HCT116 (cell line): Measurements from ENCODE around the gene NR1H4. TPM values are rescaled to one million over a fixed set of nuclear protein-coding genes. Genes with fewer than 3 reads are reported as not detected.

ENCODE experiments used
- ATAC-seq: fragments of 200-7000 bp; cut with Tn5 transposase; 2 replicates; pipeline ENCODE4 v1.9.1; 2020; ENCODE audit warnings: mild to moderate bottlenecking, moderate library complexity
- BruUV-seq: library from RNA; stranded (reverse); fragments of 400-500 nt; replicated peaks from 2 replicates; lab custom pipeline; 2021; lab: Mats Ljungman, UMichigan
- CTCF ChIA-PET: fragments of 300-600 bp; sonication (Branson Sonifier 250); formaldehyde crosslinking; loops from one replicate; lab custom pipeline; 2021; ENCODE audit warnings: antibody characterized with exemption; lab: Charles Lee
- POLR2A ChIA-PET: fragments of 300-600, 350-600 bp; sonication (Branson Sonifier 250); formaldehyde crosslinking; loops from one replicate; lab custom pipeline; 2021; ENCODE audit warnings: antibody characterized with exemption; lab: Charles Lee
- RAD21 ChIA-PET, 2 experiments: fragments of 300-600 bp; sonication (Branson Sonifier 250); formaldehyde crosslinking; loops; one replicate each; lab custom pipeline; 2023; ENCODE audit warnings: low total read pairs in 2 of 2; ENCODE audit not compliant: uncharacterized antibody in 2 of 2, unreplicated experiment in 2 of 2, low non-redundant PET in 1 of 2; lab: Charles Lee
- DNase-seq: peaks from one replicate; pipeline ENCODE4 v3.0.0-alpha.2; 2010; ENCODE audit warnings: low read depth, low spot score
- H2AFZ ChIP-seq: fragments of 200-600 bp; shearing (Covaris generic), sonication (generic); 2 replicates; pipeline ENCODE4 v1.6.1; 2017; ENCODE audit warnings: low read depth, mixed run types, mixed read lengths, antibody characterized with exemption, low read length; ENCODE audit not compliant: poor library complexity, severe bottlenecking
- H3K27ac ChIP-seq: 2 replicates; pipeline ENCODE4 v1.5.1; 2012; ENCODE audit warnings: low read depth, low read length
- H3K27me3 ChIP-seq: fragments of 200-600 bp; sonication (generic); 2 replicates; pipeline ENCODE4 v1.6.1; 2016; ENCODE audit warnings: mixed run types, low read length, mixed read lengths; ENCODE audit not compliant: insufficient read depth
- H3K36me3 ChIP-seq, 2 experiments: fragments of 200-500 bp in 1 of 2; fragments of 200-600 bp in 1 of 2; sonication (Bioruptor generic) in 1 of 2; sonication (generic) in 1 of 2; 2 replicates each; pipeline versions ENCODE4 v1.5.1 to v1.6.1; 2014 to 2016; ENCODE audit warnings: low read length in 2 of 2, inconsistent platforms in 1 of 2, mixed read lengths in 1 of 2, mixed run types in 1 of 2; ENCODE audit not compliant: insufficient read depth in 2 of 2, control insufficient read depth in 1 of 2
- H3K4me1 ChIP-seq, 2 experiments: fragments of 200-600 bp in 1 of 2; sonication (generic) in 1 of 2; 2 replicates each; pipeline versions ENCODE4 v1.5.1 to v1.6.1; 2012 to 2017; ENCODE audit warnings: low read length in 2 of 2, inconsistent platforms in 1 of 2, mild to moderate bottlenecking in 1 of 2, mixed read lengths in 1 of 2, mixed run types in 1 of 2, moderate library complexity in 1 of 2; ENCODE audit not compliant: insufficient read depth in 2 of 2, control insufficient read depth in 1 of 2
- H3K4me2 ChIP-seq: fragments of 200-600 bp; sonication (generic); 2 replicates; pipeline ENCODE4 v1.6.1; 2017; ENCODE audit warnings: mixed run types, low read length, mixed read lengths
- H3K4me3 ChIP-seq, 2 experiments: fragments of 200-600 bp in 1 of 2; sonication (generic) in 1 of 2; replicated peaks in 1 of 2; 2 replicates each; pipeline ENCODE4 v1.5.1; 2011 to 2016; ENCODE audit warnings: low read length in 2 of 2, control low read depth in 1 of 2, low read depth in 1 of 2, mild to moderate bottlenecking in 1 of 2, mixed read lengths in 1 of 2, mixed run types in 1 of 2
- H3K79me2 ChIP-seq: fragments of 200-600 bp; sonication (generic); 2 replicates; pipeline ENCODE4 v1.6.1; 2017; ENCODE audit warnings: mild to moderate bottlenecking, mixed run types, low read length, moderate library complexity, mixed read lengths; ENCODE audit not compliant: insufficient read depth
- H3K9ac ChIP-seq: fragments of 200-600 bp; sonication (generic); 2 replicates; pipeline ENCODE4 v1.6.1; 2016; ENCODE audit warnings: low read length, mixed read lengths
- H3K9me2 ChIP-seq: fragments of 200-600 bp; sonication (generic), shearing (Covaris generic); 2 replicates; pipeline ENCODE4 v1.6.1; 2017; ENCODE audit warnings: mixed run types, mild to moderate bottlenecking, moderate library complexity; ENCODE audit not compliant: insufficient read depth
- H3K9me3 ChIP-seq, 2 experiments: fragments of 200-500 bp in 1 of 2; fragments of 200-600 bp in 1 of 2; sonication (Bioruptor generic) in 1 of 2; sonication (generic) in 1 of 2; 2 replicates each; pipeline ENCODE4 v1.6.1; 2014 to 2017; ENCODE audit warnings: low read length in 2 of 2, mixed read lengths in 2 of 2, inconsistent platforms in 1 of 2, low read depth in 1 of 2, mild to moderate bottlenecking in 1 of 2, mixed run types in 1 of 2, moderate library complexity in 1 of 2; ENCODE audit not compliant: control insufficient read depth in 1 of 2, insufficient read depth in 1 of 2
- H4K20me1 ChIP-seq: fragments of 200-600 bp; sonication (generic), shearing (Covaris generic); 2 replicates; pipeline ENCODE4 v1.6.1; 2017; ENCODE audit warnings: mixed run types, mild to moderate bottlenecking, moderate library complexity; ENCODE audit not compliant: insufficient read depth
- CBX3 ChIP-seq: IDR thresholded peaks from 2 replicates; pipeline ENCODE4 v1.6.1; 2012; ENCODE audit warnings: low read depth
- CEBPB ChIP-seq: IDR thresholded peaks from 2 replicates; pipeline ENCODE4 v1.6.1; 2012; ENCODE audit warnings: low read depth
- CTCF ChIP-seq, 3 experiments: fragments of 200-600 bp in 1 of 3; sonication (generic) in 1 of 3; IDR thresholded peaks in 2 of 3; conservative IDR thresholded peaks in 1 of 3; 2 replicates each; pipeline ENCODE4 v1.5.1; 2012 to 2017; ENCODE audit warnings: low read depth in 2 of 3, low read length in 2 of 3, antibody characterized with exemption in 1 of 3, borderline replicate concordance in 1 of 3, control low read depth in 1 of 3, mild to moderate bottlenecking in 1 of 3, mixed read lengths in 1 of 3, mixed run types in 1 of 3, moderate library complexity in 1 of 3; ENCODE audit not compliant: insufficient read depth in 1 of 3
- ELF1 ChIP-seq: IDR thresholded peaks from 2 replicates; pipeline ENCODE4 v1.6.1; 2012; ENCODE audit warnings: low read depth, borderline replicate concordance
- EZH2 ChIP-seq: fragments of 200-600 bp; sonication (generic); IDR thresholded peaks from 2 replicates; pipeline ENCODE4 v1.6.1; 2017; ENCODE audit warnings: antibody characterized with exemption, mixed run types
- EZH2phosphoT487 ChIP-seq: fragments of 200-600 bp; IDR thresholded peaks from 2 replicates; pipeline ENCODE4 v1.6.1; 2018; ENCODE audit warnings: antibody characterized with exemption, borderline replicate concordance
- JUND ChIP-seq: IDR thresholded peaks from 2 replicates; pipeline ENCODE4 v1.6.1; 2012
- POLR2A ChIP-seq: IDR thresholded peaks from 2 replicates; pipeline ENCODE4 v1.7.0; 2011; ENCODE audit warnings: borderline replicate concordance; ENCODE audit not compliant: insufficient read depth, insufficient read length; ENCODE audit errors: extremely low read depth
- RAD21 ChIP-seq: IDR thresholded peaks from 2 replicates; pipeline ENCODE4 v1.6.1; 2012; ENCODE audit warnings: low read depth, mild to moderate bottlenecking
- REST ChIP-seq: IDR thresholded peaks from 2 replicates; pipeline ENCODE4 v1.6.1; 2012; ENCODE audit warnings: low read depth
- TCF7L2 ChIP-seq: IDR thresholded peaks from 2 replicates; pipeline ENCODE4 v1.7.0; 2011; ENCODE audit warnings: borderline replicate concordance, inconsistent platforms; ENCODE audit not compliant: insufficient read depth, insufficient read length; ENCODE audit errors: extremely low read depth
- ZFX ChIP-seq: fragments of 450-650 bp; IDR thresholded peaks from 2 replicates; pipeline ENCODE4 v1.6.1; 2017
- ZNF274 ChIP-seq: fragments of 200-500 bp; sonication (Bioruptor generic); IDR thresholded peaks from 2 replicates; pipeline ENCODE4 v1.6.1; 2014; ENCODE audit warnings: mild to moderate bottlenecking, low read depth, low read length, inconsistent platforms
- intact Hi-C: fragments of 100-400 bp; cut with micrococcal nuclease; formaldehyde crosslinking; loops from 2 replicates; pipeline ENCODE4 v1.10.0; 2022
- total RNA-seq: library from RNA; stranded (reverse); gene quantifications from one replicate; pipeline ENCODE4 v1.2.1, GENCODE V29; 2021; ENCODE audit not compliant: unreplicated experiment
- TF ChIP-seq, protein P1 (sequence below): IDR thresholded peaks from 2 replicates; pipeline ENCODE4 v1.6.1; 2012

NR1H4 gene
- total RNA-seq, 1 experiment from 2014 or later, result not detected

- no peak for ATAC-seq
- no peak overlapping the region for H3K9ac ChIP-seq
- no peaks in the 10 kb centered on the region for H3K27me3 ChIP-seq
- no peaks in the 10 kb centered on the region for H3K79me2 ChIP-seq
- POLR2A ChIA-PET, result no interaction called here
- TF ChIP-seq EZH2phosphoT487 (no peak), ELF1 (no peak), CEBPB (no peak), JUND (no peak), EZH2 (no peak), TCF7L2 (no peak)
- TF ChIP-seq, all 23 proteins: peak for 0
- intact Hi-C loops, result no loop called here
- RAD21 ChIA-PET, result no interaction called here
- Histone ChIP-seq H3K4me1 (no peaks in the 10 kb centered on the region), H3K4me2 (no peak overlapping the region), H2AFZ (no peak overlapping the region), H3K36me3 (no peaks in the 10 kb centered on the region), H3K27ac (no peak overlapping the region), H3K4me3 (no peak overlapping the region), H3K9me3 (no peaks in the 10 kb centered on the region), H3K9me2 (no peaks in the 10 kb centered on the region), H4K20me1 (no peaks in the 10 kb centered on the region)
- BruUV-seq, result no TSS peak
- CTCF ChIA-PET, result no interaction called here
- no peak for DNase-seq
Observed at GRCh38 chr12:100503228-100503628, 29.6 kb downstream of the NR1H4 start.

DNA sequence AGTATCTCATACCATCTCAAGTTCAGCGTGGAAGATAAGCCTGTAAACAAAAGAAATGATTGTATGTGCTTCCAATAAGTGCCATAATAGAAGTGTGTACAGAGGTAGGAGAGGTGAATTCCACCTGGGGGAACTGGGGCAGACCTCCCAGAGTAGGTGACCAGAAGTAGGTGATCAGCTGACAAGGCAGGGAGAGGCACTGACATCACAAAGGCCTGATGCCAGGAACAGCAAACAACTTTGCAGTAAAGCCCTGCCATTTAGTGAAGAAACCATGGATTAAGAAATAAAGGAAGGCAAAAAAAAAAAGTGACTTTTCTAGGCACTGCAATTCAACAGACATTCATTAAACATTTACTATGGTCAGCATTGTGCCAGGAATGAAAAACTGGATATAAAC, 31.1 kb downstream of the NR1H4 start:
- H3K4me1 ChIP-seq, result no peaks in the 10 kb centered on the region
- H3K27me3 ChIP-seq, result no peaks in the 10 kb centered on the region
- H3K9me2 ChIP-seq, result no peaks in the 10 kb centered on the region
- H3K9ac ChIP-seq, result no peak overlapping the region
- no peaks in the 10 kb centered on the region for H3K36me3 ChIP-seq
- RAD21 ChIA-PET, result no interaction called here
- BruUV-seq, result no TSS peak
- POLR2A ChIA-PET, result no interaction called here
- no peaks in the 10 kb centered on the region for H4K20me1 ChIP-seq
- no peaks in the 10 kb centered on the region for H3K79me2 ChIP-seq
- H3K4me2 ChIP-seq, result no peak overlapping the region
- no peak for DNase-seq
- CTCF ChIA-PET, result no interaction called here
- intact Hi-C loops, result no loop called here
- H3K27ac ChIP-seq, result no peak overlapping the region
- H3K4me3 ChIP-seq, result no peak overlapping the region
- ATAC-seq, result no peak
- no peaks in the 10 kb centered on the region for H3K9me3 ChIP-seq
- no peak overlapping the region for H2AFZ ChIP-seq
- TF ChIP-seq CBX3 (no peak), CEBPB (no peak), REST (no peak), ZFX (no peak), ZNF274 (no peak), RAD21 (no peak), EZH2phosphoT487 (no peak), POLR2A (no peak), CTCF (IDR thresholded peaks at IDR 0.05 in 2 of 3, conservative IDR thresholded peaks at IDR 0.05 in 1 of 3; ENCODE audit: borderline replicate concordance in 1 of 3, insufficient read depth in 1 of 3, low read depth in 2 of 3, low read length in 2 of 3) (no peak)
- TF ChIP-seq, protein P1, sequence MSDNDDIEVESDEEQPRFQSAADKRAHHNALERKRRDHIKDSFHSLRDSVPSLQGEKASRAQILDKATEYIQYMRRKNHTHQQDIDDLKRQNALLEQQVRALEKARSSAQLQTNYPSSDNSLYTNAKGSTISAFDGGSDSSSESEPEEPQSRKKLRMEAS, result no peak
